ENCODE data around the gene CALR. TPM values are rescaled to one million over a fixed set of nuclear protein-coding genes. Genes with fewer than 3 reads are reported as not detected.

Gene CALR
- total and polyA plus RNA-seq, 9 of the 15 experiments (the other 6 are each of a cell fraction or from before 2014, with no cell fraction given): 126 to 811 (median 642) TPM

DNA sequence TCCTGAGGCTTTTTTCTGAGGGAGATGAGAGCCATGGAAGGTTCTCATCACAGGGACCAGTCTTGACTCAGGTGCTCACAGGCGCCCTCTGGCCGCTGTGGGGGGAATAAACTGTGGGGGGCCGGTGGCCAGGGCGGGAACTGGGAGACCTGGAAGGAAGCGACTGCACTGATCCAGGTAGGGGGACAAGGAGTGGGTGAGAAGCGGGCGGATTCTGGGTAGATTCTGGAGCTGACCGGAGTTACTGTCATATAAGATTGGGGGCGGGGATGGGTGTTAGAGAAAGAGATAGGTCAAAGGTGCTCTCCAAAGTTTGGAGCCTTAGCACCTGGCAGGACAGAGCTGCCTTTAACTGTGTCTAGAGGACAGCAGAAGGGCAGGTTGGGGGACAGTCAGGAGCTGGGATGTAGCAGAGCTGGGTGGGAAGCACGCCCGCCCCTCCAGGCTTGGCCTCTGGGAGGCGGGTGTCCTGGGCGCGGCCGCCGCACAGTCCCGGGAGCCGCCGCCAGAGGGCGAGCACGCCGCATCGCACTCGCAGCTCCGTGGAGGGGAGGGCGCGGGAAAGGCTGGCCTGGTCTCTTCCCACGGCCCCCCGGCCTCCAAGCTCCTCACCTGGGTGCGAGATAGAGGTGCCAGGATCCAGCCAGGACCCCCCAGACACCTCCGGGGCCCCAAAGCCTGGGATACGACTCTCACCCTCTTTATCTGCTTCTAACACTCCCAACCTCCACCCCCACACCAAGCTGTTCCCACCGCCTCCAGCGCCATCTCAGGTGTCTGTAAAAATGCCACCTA is 26.8 kb downstream of the CALR start (continued):
- TF ChIP-seq, protein P1, sequence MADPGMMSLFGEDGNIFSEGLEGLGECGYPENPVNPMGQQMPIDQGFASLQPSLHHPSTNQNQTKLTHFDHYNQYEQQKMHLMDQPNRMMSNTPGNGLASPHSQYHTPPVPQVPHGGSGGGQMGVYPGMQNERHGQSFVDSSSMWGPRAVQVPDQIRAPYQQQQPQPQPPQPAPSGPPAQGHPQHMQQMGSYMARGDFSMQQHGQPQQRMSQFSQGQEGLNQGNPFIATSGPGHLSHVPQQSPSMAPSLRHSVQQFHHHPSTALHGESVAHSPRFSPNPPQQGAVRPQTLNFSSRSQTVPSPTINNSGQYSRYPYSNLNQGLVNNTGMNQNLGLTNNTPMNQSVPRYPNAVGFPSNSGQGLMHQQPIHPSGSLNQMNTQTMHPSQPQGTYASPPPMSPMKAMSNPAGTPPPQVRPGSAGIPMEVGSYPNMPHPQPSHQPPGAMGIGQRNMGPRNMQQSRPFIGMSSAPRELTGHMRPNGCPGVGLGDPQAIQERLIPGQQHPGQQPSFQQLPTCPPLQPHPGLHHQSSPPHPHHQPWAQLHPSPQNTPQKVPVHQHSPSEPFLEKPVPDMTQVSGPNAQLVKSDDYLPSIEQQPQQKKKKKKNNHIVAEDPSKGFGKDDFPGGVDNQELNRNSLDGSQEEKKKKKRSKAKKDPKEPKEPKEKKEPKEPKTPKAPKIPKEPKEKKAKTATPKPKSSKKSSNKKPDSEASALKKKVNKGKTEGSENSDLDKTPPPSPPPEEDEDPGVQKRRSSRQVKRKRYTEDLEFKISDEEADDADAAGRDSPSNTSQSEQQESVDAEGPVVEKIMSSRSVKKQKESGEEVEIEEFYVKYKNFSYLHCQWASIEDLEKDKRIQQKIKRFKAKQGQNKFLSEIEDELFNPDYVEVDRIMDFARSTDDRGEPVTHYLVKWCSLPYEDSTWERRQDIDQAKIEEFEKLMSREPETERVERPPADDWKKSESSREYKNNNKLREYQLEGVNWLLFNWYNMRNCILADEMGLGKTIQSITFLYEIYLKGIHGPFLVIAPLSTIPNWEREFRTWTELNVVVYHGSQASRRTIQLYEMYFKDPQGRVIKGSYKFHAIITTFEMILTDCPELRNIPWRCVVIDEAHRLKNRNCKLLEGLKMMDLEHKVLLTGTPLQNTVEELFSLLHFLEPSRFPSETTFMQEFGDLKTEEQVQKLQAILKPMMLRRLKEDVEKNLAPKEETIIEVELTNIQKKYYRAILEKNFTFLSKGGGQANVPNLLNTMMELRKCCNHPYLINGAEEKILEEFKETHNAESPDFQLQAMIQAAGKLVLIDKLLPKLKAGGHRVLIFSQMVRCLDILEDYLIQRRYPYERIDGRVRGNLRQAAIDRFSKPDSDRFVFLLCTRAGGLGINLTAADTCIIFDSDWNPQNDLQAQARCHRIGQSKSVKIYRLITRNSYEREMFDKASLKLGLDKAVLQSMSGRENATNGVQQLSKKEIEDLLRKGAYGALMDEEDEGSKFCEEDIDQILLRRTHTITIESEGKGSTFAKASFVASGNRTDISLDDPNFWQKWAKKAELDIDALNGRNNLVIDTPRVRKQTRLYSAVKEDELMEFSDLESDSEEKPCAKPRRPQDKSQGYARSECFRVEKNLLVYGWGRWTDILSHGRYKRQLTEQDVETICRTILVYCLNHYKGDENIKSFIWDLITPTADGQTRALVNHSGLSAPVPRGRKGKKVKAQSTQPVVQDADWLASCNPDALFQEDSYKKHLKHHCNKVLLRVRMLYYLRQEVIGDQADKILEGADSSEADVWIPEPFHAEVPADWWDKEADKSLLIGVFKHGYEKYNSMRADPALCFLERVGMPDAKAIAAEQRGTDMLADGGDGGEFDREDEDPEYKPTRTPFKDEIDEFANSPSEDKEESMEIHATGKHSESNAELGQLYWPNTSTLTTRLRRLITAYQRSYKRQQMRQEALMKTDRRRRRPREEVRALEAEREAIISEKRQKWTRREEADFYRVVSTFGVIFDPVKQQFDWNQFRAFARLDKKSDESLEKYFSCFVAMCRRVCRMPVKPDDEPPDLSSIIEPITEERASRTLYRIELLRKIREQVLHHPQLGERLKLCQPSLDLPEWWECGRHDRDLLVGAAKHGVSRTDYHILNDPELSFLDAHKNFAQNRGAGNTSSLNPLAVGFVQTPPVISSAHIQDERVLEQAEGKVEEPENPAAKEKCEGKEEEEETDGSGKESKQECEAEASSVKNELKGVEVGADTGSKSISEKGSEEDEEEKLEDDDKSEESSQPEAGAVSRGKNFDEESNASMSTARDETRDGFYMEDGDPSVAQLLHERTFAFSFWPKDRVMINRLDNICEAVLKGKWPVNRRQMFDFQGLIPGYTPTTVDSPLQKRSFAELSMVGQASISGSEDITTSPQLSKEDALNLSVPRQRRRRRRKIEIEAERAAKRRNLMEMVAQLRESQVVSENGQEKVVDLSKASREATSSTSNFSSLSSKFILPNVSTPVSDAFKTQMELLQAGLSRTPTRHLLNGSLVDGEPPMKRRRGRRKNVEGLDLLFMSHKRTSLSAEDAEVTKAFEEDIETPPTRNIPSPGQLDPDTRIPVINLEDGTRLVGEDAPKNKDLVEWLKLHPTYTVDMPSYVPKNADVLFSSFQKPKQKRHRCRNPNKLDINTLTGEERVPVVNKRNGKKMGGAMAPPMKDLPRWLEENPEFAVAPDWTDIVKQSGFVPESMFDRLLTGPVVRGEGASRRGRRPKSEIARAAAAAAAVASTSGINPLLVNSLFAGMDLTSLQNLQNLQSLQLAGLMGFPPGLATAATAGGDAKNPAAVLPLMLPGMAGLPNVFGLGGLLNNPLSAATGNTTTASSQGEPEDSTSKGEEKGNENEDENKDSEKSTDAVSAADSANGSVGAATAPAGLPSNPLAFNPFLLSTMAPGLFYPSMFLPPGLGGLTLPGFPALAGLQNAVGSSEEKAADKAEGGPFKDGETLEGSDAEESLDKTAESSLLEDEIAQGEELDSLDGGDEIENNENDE (IDR thresholded peaks at IDR 0.05; ENCODE audit: low read depth, low read length): no peak
- TF ChIP-seq HMG20B (CRISPR knock-in tag; IDR thresholded peaks at IDR 0.05) (no peak), SIN3B (IDR thresholded peaks at IDR 0.05; ENCODE audit: low read depth) (peak; percentile 26; the same call in 1 of the 2 replicates), ZNF282 (CRISPR knock-in tag; IDR thresholded peaks at IDR 0.05) (no peak), ZNF140 (CRISPR knock-in tag; IDR thresholded peaks at IDR 0.05) (no peak), SRSF3 (IDR thresholded peaks at IDR 0.05; ENCODE audit: insufficient read depth, low read length) (no peak), PHF21A (IDR thresholded peaks at IDR 0.05; ENCODE audit: borderline replicate concordance, low read depth) (no peak), CBX3 (IDR thresholded peaks at IDR 0.05; ENCODE audit: borderline replicate concordance in 1 of 2, low read length in 2 of 2) (no peak), MTA3 (IDR thresholded peaks at IDR 0.05; ENCODE audit: borderline replicate concordance) (peak; percentile 91), ESRRA (IDR thresholded peaks at IDR 0.05; ENCODE audit: borderline replicate concordance, low read depth) (peak; percentile 75; the same call in 1 of the 2 replicates), ILK (tag; IDR thresholded peaks at IDR 0.05; ENCODE audit: borderline replicate concordance, low read depth) (no peak), ZNF316 (IDR thresholded peaks at IDR 0.05) (no peak)
- TF ChIP-seq, protein P2, sequence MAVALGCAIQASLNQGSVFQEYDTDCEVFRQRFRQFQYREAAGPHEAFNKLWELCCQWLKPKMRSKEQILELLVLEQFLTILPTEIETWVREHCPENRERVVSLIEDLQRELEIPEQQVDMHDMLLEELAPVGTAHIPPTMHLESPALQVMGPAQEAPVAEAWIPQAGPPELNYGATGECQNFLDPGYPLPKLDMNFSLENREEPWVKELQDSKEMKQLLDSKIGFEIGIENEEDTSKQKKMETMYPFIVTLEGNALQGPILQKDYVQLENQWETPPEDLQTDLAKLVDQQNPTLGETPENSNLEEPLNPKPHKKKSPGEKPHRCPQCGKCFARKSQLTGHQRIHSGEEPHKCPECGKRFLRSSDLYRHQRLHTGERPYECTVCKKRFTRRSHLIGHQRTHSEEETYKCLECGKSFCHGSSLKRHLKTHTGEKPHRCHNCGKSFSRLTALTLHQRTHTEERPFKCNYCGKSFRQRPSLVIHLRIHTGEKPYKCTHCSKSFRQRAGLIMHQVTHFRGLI (CRISPR knock-in tag; IDR thresholded peaks at IDR 0.05): no peak
